Liver (tissue), 3 donors: ENCODE results near the gene TTC21B.

Experiments used
- CTCF ChIP-seq: fragments of 150-350 bp; IDR thresholded peaks from 2 replicates; pipeline ENCODE4 v1.5.1; 2017; ENCODE audit warnings: improper control_type of control experiment, low read depth, low read length; ENCODE audit not compliant: missing input control
- EGR1 ChIP-seq, 2 donors: IDR thresholded peaks; 2 replicates each; pipeline ENCODE4 v1.6.1; 2016 to 2018; ENCODE audit warnings: antibody characterized with exemption in 2 of 2, low read depth in 2 of 2
- HNF4A ChIP-seq, 2 donors: conservative IDR thresholded peaks; 2 replicates each; pipeline ENCODE4 v1.6.1; 2016; ENCODE audit warnings: antibody characterized with exemption in 2 of 2, mild to moderate bottlenecking in 2 of 2
- JUND ChIP-seq, 2 donors: IDR thresholded peaks; 2 replicates each; pipeline ENCODE4 v1.6.1; 2016; ENCODE audit warnings: antibody characterized with exemption in 2 of 2
- MAX ChIP-seq: IDR thresholded peaks from 2 replicates; pipeline ENCODE4 v1.6.1; 2016; ENCODE audit warnings: antibody characterized with exemption
- RAD21 ChIP-seq, 2 donors: IDR thresholded peaks; 2 replicates each; pipeline ENCODE4 v1.6.1; 2016; ENCODE audit warnings: antibody characterized with exemption in 2 of 2, mild to moderate bottlenecking in 2 of 2
- SP1 ChIP-seq: IDR thresholded peaks from 2 replicates; pipeline ENCODE4 v1.6.1; 2018; ENCODE audit warnings: antibody characterized with exemption, mild to moderate bottlenecking
- TAF1 ChIP-seq: conservative IDR thresholded peaks from 2 replicates; pipeline ENCODE4 v1.6.1; 2016; ENCODE audit warnings: antibody characterized with exemption, mild to moderate bottlenecking
- YY1 ChIP-seq: IDR thresholded peaks from 2 replicates; pipeline ENCODE4 v1.6.1; 2016; ENCODE audit warnings: antibody characterized with exemption, mild to moderate bottlenecking
- ZBTB33 ChIP-seq: IDR thresholded peaks from 2 replicates; pipeline ENCODE4 v1.6.1; 2016; ENCODE audit warnings: antibody characterized with exemption
- donor health status: healthy.
- donor health status: healthy.

GRCh38 chr2:165952085-165952484 lies 1.5 kb downstream of the TTC21B start:
- TF ChIP-seq HNF4A (conservative IDR thresholded peaks at IDR 0.05) (no peak), CTCF (no peak), JUND (IDR thresholded peaks at IDR 0.05) (no peak), MAX (no peak), YY1 (no peak), TAF1 (no peak), ZBTB33 (no peak), SP1 (no peak), RAD21 (IDR thresholded peaks at IDR 0.05) (no peak), EGR1 (IDR thresholded peaks at IDR 0.05; ENCODE audit: low read depth in 2 of 2) (no peak)
